Kidney (tissue), 14 donors: ENCODE measurements around the gene CEACAM16. TPM values are rescaled to one million over a fixed set of nuclear protein-coding genes. Genes with fewer than 3 reads are reported as not detected.

ENCODE experiments used
- DNase-seq, 5 donors: peaks; one replicate each; pipeline ENCODE4 v3.0.0-alpha.2; 2013 to 2020
- FAIRE-seq: peaks from 2 replicates; lab custom pipeline; 2012; peaks lifted over from hg19 to GRCh38; lab: Jason Lieb, UNC
- H3K27ac ChIP-seq, 2 donors: one replicate each; pipeline ENCODE4 v1.7.0; 2013; ENCODE audit warnings: low read depth in 2 of 2, low read length in 2 of 2, inconsistent platforms in 1 of 2
- H3K27me3 ChIP-seq: one replicate; pipeline ENCODE4 v1.7.1; 2013; ENCODE audit warnings: low read length, inconsistent platforms; ENCODE audit not compliant: control insufficient read depth, insufficient read depth
- H3K36me3 ChIP-seq, 3 donors: one replicate each; pipeline versions ENCODE4 v1.7.0 to v1.7.1; 2013; ENCODE audit warnings: low read length in 3 of 3, control low read depth in 1 of 3, inconsistent platforms in 1 of 3; ENCODE audit not compliant: insufficient read depth in 3 of 3, control insufficient read depth in 2 of 3
- H3K4me1 ChIP-seq, 3 donors: one replicate each; pipeline versions ENCODE4 v1.7.0 to v1.7.1; 2013; ENCODE audit warnings: low read length in 3 of 3, inconsistent platforms in 1 of 3, low read depth in 1 of 3; ENCODE audit not compliant: control insufficient read depth in 2 of 3, insufficient read depth in 2 of 3
- H3K4me3 ChIP-seq, 3 donors: one replicate each; pipeline versions ENCODE4 v1.7.0 to v1.8.1; 2013; ENCODE audit warnings: low read length in 3 of 3, control low read depth in 1 of 3, inconsistent platforms in 1 of 3
- H3K9ac ChIP-seq, 3 donors: one replicate each; pipeline versions ENCODE4 v1.7.0 to v1.7.1; 2013; ENCODE audit warnings: low read length in 3 of 3, control low read depth in 1 of 3, inconsistent platforms in 1 of 3
- H3K9me3 ChIP-seq, 3 donors: one replicate each; pipeline versions ENCODE4 v1.7.0 to v1.7.1; 2013; ENCODE audit warnings: low read length in 3 of 3, control low read depth in 1 of 3, inconsistent platforms in 1 of 3; ENCODE audit not compliant: control insufficient read depth in 2 of 3, insufficient read depth in 1 of 3
- intact Hi-C: fragments of 100-400 bp; cut with DNase I; formaldehyde crosslinking; loops from one replicate; pipeline ENCODE4 v1.11.1; 2022
- polyA plus RNA-seq: library from polyadenylated mRNA; stranded (reverse); fragments of 350-450 nt; fragmentation: Illumina TruSeq; extraction: RNeasy Lipid Tissue Mini Kit (QIAGEN cat#74804); gene quantifications from one replicate; pipeline ENCODE4 v1.2.3, GENCODE V29; 2014; ENCODE audit warnings: low read depth, low replicate concordance; ENCODE audit not compliant: insufficient read depth
- total RNA-seq: library from RNA; stranded (reverse); fragmentation: NEBNext Ultra II Directional; extraction: Animal tissue kit (Norgen Biotek cat#: 25700); gene quantifications from one replicate; pipeline ENCODE4 v1.2.1, GENCODE V29; 2021
- TF ChIP-seq, protein P1 (sequence below): IDR thresholded peaks from 3 replicates; pipeline ENCODE4 v1.5.1; 2012; ENCODE audit warnings: mild to moderate bottlenecking, moderate library complexity, borderline replicate concordance; ENCODE audit not compliant: insufficient read depth; ENCODE audit errors: extremely low read depth
- donor health status: control.
- donor health status: control.
- donor health status: control.
- donor health status: control.
- donor health status: control.
- donor health status: DM: yes; HTN: yes; CAD: no.
- donor health status: Normal renal cell carcinoma (clear cell type).

The CEACAM16 gene
- total and polyA plus RNA-seq, 2 donors from 2014 or later = not detected

GRCh38 chr19:44734357-44734756 lies 35.4 kb downstream of the CEACAM16 start:
- no peak for DNase-seq
- Histone ChIP-seq H3K27me3 (no peaks in the 10 kb centered on the region), H3K4me1 (peaks cover 0 to 6% (median 0%) of the 10 kb centered on the region in 3 donors), H3K9me3 (no peaks in the 10 kb centered on the region), H3K4me3 (no peak overlapping the region), H3K9ac (no peak overlapping the region), H3K27ac (no peak overlapping the region), H3K36me3 (no peaks in the 10 kb centered on the region)
- no peak for FAIRE-seq
- TF ChIP-seq, protein P1, sequence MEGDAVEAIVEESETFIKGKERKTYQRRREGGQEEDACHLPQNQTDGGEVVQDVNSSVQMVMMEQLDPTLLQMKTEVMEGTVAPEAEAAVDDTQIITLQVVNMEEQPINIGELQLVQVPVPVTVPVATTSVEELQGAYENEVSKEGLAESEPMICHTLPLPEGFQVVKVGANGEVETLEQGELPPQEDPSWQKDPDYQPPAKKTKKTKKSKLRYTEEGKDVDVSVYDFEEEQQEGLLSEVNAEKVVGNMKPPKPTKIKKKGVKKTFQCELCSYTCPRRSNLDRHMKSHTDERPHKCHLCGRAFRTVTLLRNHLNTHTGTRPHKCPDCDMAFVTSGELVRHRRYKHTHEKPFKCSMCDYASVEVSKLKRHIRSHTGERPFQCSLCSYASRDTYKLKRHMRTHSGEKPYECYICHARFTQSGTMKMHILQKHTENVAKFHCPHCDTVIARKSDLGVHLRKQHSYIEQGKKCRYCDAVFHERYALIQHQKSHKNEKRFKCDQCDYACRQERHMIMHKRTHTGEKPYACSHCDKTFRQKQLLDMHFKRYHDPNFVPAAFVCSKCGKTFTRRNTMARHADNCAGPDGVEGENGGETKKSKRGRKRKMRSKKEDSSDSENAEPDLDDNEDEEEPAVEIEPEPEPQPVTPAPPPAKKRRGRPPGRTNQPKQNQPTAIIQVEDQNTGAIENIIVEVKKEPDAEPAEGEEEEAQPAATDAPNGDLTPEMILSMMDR = no peak
- intact Hi-C loops = no loop called here

- H3K9me3 ChIP-seq = no peaks in the 10 kb centered on the region
- intact Hi-C loops = no loop called here
- FAIRE-seq (no peak), DNase-seq (no peak)
- TF ChIP-seq, protein P1 = no peak
- peaks cover 0 to 6% (median 0%) of the 10 kb centered on the region in 3 donors for H3K4me1 ChIP-seq
- no peak overlapping the region for H3K27ac ChIP-seq
- no peak overlapping the region for H3K4me3 ChIP-seq
- no peak overlapping the region for H3K9ac ChIP-seq
- H3K36me3 ChIP-seq = no peaks in the 10 kb centered on the region
- no peaks in the 10 kb centered on the region for H3K27me3 ChIP-seq
Observed at GRCh38 chr19:44735011-44735410, 36.1 kb downstream of the CEACAM16 start.

DNA sequence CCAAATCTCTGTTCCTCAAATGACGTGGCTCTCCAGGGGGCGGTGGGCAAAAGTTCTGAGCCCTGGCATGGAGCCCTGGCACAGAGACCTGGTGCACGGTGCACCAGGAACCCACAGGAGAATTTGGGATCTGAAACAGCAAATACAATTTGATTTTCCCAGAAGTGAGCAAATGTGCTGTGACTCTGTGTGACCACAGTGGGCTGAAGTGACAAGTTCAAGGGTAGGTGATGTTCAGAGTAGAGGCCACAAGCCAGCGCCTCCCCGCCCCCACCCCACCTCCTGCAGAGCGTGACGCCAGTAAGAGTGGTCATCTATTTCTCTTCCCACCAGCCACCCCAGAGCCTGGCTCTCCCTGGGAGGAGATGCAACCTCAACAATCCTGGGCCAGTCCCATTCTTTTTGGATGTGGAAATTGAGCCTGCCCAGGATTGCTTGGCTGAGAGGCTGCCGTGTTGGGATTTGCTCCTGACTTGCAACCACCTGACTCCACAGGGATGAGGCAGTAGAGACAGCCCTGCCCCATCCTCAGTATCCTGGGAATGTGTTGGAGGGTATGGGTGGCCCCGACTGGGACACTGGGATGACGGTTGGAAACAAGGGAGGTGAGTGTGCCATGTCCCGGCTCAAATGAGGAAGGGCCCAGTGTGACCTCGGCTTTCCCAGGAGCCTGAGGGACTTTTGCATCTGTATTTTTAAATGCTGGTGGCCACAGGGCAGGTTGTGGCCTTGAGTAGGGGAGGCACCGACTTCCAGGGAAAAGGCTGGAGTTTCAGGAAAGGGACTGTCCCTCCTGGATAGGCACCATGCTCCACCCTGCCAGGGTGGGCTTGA lies 38.5 kb downstream of the CEACAM16 start:
- no peaks in the 10 kb centered on the region for H3K27me3 ChIP-seq
- H3K4me1 ChIP-seq = peaks cover 0 to 11% (median 4%) of the 10 kb centered on the region in 3 donors
- H3K36me3 ChIP-seq = no peaks in the 10 kb centered on the region
- FAIRE-seq = no peak
- no peak for DNase-seq
- H3K9ac ChIP-seq = no peak overlapping the region
- H3K4me3 ChIP-seq = no peak overlapping the region
- H3K27ac ChIP-seq = no peak overlapping the region
- no peaks in the 10 kb centered on the region for H3K9me3 ChIP-seq
- intact Hi-C loops = no loop called here
- TF ChIP-seq, protein P1 = no peak
